Skeletal muscle satellite cell (primary cell): Measurements from ENCODE around the gene HPSE.
"Not testable (repeated sequence)": the region's sequence is repeated elsewhere in the genome, so short reads cannot be mapped to it uniquely, and the experiment has no call there.

Experiments used
- H3K27me3 ChIP-seq: 2 replicates; pipeline ENCODE4 v1.7.0; 2013; ENCODE audit warnings: low read length; ENCODE audit not compliant: control insufficient read depth, insufficient read depth
- H3K36me3 ChIP-seq: 2 replicates; pipeline ENCODE4 v1.7.0; 2013; ENCODE audit warnings: mild to moderate bottlenecking, control low read depth, low read length; ENCODE audit not compliant: insufficient read depth
- H3K4me1 ChIP-seq: 2 replicates; pipeline ENCODE4 v1.7.0; 2013; ENCODE audit warnings: low read length; ENCODE audit not compliant: control insufficient read depth, insufficient read depth
- H3K4me2 ChIP-seq: 2 replicates; pipeline ENCODE4 v1.7.0; 2013; ENCODE audit warnings: mild to moderate bottlenecking, low read length
- H3K4me3 ChIP-seq: 2 replicates; pipeline ENCODE4 v1.7.0; 2013; ENCODE audit warnings: low read length
- H3K9ac ChIP-seq: 2 replicates; pipeline ENCODE4 v1.7.0; 2013; ENCODE audit warnings: mild to moderate bottlenecking, low read depth, low read length, moderate library complexity
- H3K9me3 ChIP-seq: replicated peaks from 2 replicates; pipeline ENCODE4 v1.7.0; 2013; ENCODE audit warnings: mild to moderate bottlenecking, control low read depth, low read length

Gene HPSE

DNA sequence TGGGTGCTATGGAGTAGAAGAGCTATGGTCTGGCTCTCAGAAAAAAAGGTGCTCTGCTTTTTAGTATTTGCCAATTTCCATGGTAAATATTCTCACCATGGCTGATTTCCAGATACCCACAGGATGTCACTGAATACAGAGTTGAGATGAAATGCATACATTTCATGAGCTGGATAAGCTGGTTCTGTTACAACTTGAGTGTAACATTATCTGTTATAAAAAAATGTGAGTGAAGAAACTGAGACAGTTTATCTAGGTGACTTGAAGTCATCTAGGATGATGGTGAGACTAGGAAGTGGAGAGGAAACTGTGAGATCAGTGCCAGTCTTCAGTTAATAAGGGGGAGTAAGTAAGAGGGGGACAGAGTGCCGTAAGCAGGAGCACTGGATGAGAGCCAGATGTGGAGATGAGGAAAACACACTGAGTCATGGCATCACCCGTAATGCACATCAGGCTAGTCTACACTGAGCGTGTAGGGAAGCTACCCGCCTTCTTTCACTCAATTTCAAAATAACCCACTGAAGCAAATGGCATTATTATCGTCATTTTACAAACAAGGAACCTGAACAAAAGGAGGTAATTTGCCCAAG lies 5.0 kb downstream of the HPSE start:
- Histone ChIP-seq H3K9ac (no peak overlapping the region), H3K27me3 (peaks cover 8% of the 10 kb centered on the region), H3K4me1 (peaks cover 5% of the 10 kb centered on the region), H3K4me3 (no peak overlapping the region), H3K36me3 (no peaks in the 10 kb centered on the region), H3K4me2 (no peak overlapping the region), H3K9me3 (no peaks in the 10 kb centered on the region)

DNA sequence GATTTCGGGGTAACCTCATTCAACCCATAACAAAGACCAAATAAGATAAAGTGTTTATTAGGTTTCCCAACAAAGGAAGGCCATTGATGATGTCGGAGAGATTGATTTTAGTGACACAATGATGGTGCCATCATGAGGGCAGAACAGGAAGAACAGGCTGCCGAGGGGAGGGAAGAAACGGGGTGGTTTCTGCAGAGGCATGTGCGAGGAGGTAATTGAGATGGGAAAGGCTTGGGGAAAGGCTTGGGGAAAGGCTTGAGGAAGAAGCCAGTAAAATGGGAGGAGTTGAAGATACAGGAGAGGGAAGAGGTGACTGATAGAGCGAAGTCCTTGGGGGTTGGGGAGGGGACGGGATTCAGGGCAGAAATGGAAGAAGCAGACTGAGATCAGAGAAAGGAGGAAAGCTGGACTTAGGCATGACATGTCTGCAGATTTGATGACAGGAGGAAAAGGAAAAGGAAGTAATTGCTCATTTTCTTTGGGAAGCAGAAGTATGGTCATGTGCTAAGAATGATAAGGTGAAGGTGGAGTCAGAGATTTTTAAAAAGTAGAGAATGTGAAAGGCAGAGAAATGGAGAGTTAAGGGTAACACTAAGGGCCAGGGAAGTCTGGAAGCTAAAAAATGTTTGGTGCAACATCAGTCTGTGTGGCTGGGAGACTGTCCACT lies 6.0 kb downstream of the HPSE start:
- no peak overlapping the region for H3K9ac ChIP-seq
- no peaks in the 10 kb centered on the region for H3K27me3 ChIP-seq
- H3K4me1 ChIP-seq, result no peaks in the 10 kb centered on the region

GRCh38 chr4:83326546-83326945 lies 8.1 kb downstream of the HPSE start:
- Histone ChIP-seq H3K9me3 (no peaks in the 10 kb centered on the region), H3K9ac (no peak overlapping the region), H3K36me3 (no peaks in the 10 kb centered on the region), H3K4me3 (no peak overlapping the region), H3K27me3 (no peaks in the 10 kb centered on the region), H3K4me1 (no peaks in the 10 kb centered on the region), H3K4me2 (no peak overlapping the region)

More for the DNA sequence above, 6.0 kb downstream of the HPSE start:
- no peaks in the 10 kb centered on the region for H3K9me3 ChIP-seq
- H3K4me2 ChIP-seq, result no peak overlapping the region
- H3K36me3 ChIP-seq, result no peaks in the 10 kb centered on the region
- no peak overlapping the region for H3K4me3 ChIP-seq

DNA sequence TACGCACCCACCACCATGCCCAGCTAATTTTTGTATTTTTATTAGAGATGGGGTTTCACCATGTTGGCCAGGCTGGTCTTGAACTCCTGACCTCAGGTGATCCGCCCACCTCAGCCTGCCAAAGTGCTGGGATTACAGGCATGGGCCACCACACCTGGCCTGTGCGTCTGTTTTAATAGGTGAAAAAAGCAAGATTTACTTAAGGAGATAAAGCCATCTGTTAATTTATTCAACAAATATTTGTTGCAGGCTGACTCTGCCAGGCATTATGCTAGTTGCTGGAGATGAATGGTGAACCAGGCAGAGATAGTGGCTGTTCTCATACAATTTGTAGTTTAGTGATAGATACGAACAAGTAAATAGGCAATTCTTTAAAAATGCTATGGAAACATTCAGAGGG lies 9.3 kb downstream of the HPSE start:
- H3K27me3 ChIP-seq, H3K4me2 ChIP-seq, H3K4me1 ChIP-seq, H3K9ac ChIP-seq, H3K4me3 ChIP-seq, H3K9me3 ChIP-seq, H3K36me3 ChIP-seq: not testable (repeated sequence)

- H3K36me3 ChIP-seq, result no peaks in the 10 kb centered on the region
- H3K4me2 ChIP-seq, result no peak overlapping the region
- no peaks in the 10 kb centered on the region for H3K27me3 ChIP-seq
- no peak overlapping the region for H3K9ac ChIP-seq
- H3K4me1 ChIP-seq, result peaks cover 8% of the 10 kb centered on the region
- H3K4me3 ChIP-seq, result no peak overlapping the region
- H3K9me3 ChIP-seq, result no peaks in the 10 kb centered on the region
Observed at GRCh38 chr4:83323136-83323535, 11.5 kb downstream of the HPSE start.

DNA sequence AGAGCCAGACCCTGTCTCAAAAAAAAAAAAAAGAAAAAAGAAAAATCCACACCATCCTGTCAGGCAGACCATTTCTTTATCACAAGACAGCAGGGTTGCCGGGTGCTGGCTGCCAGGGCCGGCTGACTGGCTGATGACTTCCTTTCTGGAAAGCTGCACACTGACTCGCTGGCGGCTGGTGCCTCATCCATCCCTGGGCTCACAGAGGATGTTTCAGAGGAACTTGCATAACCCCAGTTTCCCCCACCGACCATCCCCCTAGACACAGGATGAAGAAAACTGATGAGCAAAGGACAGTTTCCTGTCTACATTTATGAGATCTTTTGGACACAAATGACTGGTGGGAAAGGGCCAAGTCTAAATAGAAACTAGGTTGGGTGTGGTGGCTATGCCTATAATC lies 14.1 kb downstream of the HPSE start:
- Histone ChIP-seq H3K9ac (no peak overlapping the region), H3K4me3 (no peak overlapping the region), H3K9me3 (no peaks in the 10 kb centered on the region), H3K4me2 (peak overlapping the region; percentile 5), H3K36me3 (no peaks in the 10 kb centered on the region), H3K27me3 (no peaks in the 10 kb centered on the region), H3K4me1 (peaks cover 8% of the 10 kb centered on the region)

DNA sequence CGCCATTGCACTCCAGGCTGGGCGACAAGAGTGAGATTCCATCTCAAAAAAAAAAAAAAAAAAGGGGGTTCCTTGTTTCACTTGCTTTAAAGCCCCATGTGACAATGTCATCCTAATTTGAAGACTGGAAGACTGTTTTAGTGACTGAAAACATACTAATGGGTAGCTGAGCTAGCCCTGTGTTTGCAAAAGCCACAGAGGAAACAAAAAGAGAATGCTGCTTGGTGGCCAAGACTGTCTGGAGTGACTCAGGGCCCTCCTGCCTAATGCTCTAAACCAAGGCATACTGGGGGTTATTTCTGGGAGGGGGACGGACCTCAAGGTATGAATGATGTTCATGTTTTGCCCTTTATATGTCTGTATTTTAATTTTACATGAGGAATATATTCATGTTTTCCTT lies 16.0 kb downstream of the HPSE start:
- Histone ChIP-seq H3K27me3 (no peaks in the 10 kb centered on the region), H3K4me3 (no peak overlapping the region), H3K4me1 (peaks cover 8% of the 10 kb centered on the region), H3K9me3 (no peaks in the 10 kb centered on the region), H3K9ac (no peak overlapping the region), H3K4me2 (no peak overlapping the region), H3K36me3 (no peaks in the 10 kb centered on the region)

DNA sequence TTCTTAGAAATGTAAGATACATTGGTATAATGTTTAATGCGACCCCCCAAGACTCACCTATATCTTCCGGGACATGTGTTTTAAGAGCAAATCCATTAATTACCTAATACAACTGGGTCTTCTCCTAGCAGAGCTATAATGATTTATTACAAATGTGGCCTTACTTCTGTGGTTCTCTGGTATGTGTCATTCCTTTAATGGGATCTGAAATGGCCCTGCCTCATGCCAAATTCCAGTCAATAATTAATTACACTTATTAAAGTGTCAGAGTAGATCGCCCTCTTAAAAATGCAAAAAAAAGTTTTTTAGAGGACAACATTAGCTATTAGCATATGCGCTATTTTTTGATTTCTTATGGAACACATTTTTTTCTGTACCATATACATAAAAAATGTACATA lies 17.0 kb downstream of the HPSE start:
- H3K9me3 ChIP-seq, result no peaks in the 10 kb centered on the region
- H3K27me3 ChIP-seq, result no peaks in the 10 kb centered on the region
- H3K4me3 ChIP-seq, result no peak overlapping the region
- H3K4me2 ChIP-seq, result no peak overlapping the region
- H3K4me1 ChIP-seq, result peaks cover 8% of the 10 kb centered on the region
- no peaks in the 10 kb centered on the region for H3K36me3 ChIP-seq
- no peak overlapping the region for H3K9ac ChIP-seq

GRCh38 chr4:83316459-83317165 lies 18.0 kb downstream of the HPSE start:
- Histone ChIP-seq H3K36me3 (no peaks in the 10 kb centered on the region), H3K9me3 (no peaks in the 10 kb centered on the region), H3K9ac (no peak overlapping the region), H3K27me3 (no peaks in the 10 kb centered on the region), H3K4me1 (peaks cover 8% of the 10 kb centered on the region), H3K4me3 (no peak overlapping the region), H3K4me2 (no peak overlapping the region)

- H3K4me3 ChIP-seq, result no peak overlapping the region
Observed at GRCh38 chr4:83315341-83315870, 19.2 kb downstream of the HPSE start.

DNA sequence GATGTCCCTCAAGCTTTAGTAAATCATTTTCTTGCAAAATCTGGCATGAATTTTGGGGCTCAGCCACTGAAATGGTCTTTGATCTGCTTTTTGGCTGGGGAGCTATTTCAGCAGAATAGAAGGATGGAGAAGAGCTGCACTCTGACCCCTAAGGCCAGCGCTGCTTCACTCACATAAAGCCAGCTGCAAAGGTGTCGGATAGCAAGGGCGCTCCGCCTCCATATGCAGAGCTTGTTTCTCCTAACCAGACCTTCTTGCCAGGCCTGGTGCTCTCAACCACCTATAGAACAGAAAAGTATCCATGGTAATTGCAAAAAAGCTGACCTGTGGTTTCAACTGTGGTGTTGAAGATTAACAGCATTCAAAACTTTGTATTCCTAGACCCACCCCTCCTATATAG lies 26.0 kb downstream of the HPSE start:
- H3K4me2 ChIP-seq, result no peak overlapping the region
- H3K9me3 ChIP-seq, result no peaks in the 10 kb centered on the region
- H3K4me1 ChIP-seq, result no peaks in the 10 kb centered on the region
- no peaks in the 10 kb centered on the region for H3K36me3 ChIP-seq
- no peak overlapping the region for H3K4me3 ChIP-seq
- H3K9ac ChIP-seq, result no peak overlapping the region
- H3K27me3 ChIP-seq, result no peaks in the 10 kb centered on the region

More at GRCh38 chr4:83315341-83315870, 19.2 kb downstream of the HPSE start:
- Histone ChIP-seq H3K4me2 (no peak overlapping the region), H3K9me3 (no peaks in the 10 kb centered on the region), H3K36me3 (no peaks in the 10 kb centered on the region), H3K9ac (no peak overlapping the region), H3K27me3 (no peaks in the 10 kb centered on the region), H3K4me1 (peaks cover 3% of the 10 kb centered on the region)
